HG02938 (cell line): ENCODE measurements around the gene STARD3.

Experiments
- ATAC-seq: cut with Tn5 transposase; IDR thresholded peaks from one replicate; pipeline ENCODE4 v1.9.1; 2021; ENCODE audit warnings: mild to moderate bottlenecking, moderate library complexity; ENCODE audit not compliant: unreplicated experiment

The STARD3 gene

DNA sequence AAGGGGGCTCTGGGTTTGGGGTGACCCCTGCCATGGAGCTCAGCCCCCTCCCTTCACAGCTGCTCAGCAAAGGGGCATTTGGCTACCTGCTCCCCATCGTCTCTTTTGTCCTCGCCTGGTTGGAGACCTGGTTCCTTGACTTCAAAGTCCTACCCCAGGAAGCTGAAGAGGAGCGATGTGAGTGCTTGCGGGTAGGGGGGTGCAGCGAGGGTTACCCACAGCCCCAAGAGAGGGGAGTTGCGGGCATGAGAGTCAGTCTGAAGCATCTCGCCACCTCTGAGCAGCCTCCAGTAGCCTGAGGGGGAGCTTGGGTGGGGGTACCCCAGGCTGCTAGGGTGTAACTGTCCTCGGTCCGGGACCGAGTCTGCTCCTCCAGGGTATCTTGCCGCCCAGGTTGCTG is 21.4 kb downstream of the STARD3 start:
- ATAC-seq = no peak

DNA sequence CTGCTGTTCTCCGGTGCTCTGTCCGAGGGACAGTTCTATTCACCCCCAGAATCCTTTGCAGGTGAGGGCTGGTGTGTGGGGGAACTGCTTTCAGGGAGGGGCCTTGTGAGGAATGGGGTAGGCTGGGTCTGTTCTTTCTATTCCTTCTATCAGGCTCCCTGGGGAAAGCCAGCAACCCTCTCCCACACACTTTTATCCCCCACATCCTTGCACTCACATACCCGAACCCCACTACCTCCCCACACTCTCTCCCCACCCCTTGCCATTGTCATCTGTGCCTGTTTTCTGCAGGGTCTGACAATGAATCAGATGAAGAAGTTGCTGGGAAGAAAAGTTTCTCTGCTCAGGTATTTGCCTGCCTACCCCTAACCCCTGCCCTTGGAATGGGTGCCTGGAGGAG is 21.8 kb downstream of the STARD3 start:
- no peak for ATAC-seq

DNA sequence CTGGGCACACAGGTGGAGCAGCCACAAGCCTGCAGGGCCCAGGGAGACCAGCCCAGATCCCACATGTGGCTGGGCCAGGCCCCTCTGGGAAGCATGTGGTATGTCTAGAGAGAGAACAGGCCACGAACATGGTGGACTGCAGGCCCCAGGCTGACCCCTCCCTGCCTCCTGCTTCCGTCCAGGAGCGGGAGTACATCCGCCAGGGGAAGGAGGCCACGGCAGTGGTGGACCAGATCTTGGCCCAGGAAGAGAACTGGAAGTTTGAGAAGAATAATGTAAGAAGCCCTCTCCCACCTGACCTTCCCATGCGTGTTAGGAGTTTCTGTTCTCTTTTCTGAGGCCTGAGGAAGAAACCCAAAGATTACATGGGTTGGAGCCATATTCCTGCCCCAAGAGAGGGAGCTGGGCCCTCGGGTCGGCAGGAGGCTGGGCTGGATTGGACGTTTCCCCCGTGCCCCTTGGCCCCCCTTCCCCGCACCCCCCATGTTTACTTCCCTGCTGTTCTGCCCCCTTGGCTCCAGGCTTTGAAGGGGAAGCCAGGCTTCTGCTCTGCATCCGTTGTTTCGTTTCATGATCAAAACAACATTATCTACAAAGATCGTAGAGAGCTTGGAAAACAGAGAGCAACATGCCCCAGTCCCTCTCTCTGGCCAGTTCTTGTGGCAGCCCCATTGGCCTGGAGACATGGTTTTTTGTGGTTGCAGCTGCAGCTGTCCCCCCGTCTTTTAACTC is 22.5 kb downstream of the STARD3 start:
- ATAC-seq = no peak

DNA sequence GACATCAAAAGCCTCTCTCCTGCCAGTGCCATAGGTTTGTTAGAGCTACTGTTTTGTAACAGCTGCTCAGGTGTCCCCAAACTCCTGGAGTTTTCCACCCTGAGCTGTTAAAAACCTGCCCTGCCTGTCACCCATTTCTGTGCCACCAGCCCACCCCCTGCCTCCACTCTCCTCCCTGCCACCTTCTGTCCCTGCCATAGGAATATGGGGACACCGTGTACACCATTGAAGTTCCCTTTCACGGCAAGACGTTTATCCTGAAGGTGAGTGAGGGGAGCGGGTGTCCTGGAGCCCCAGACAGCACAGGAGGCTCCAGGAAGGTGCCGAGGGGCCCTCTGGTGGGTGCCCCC is 23.0 kb downstream of the STARD3 start:
- ATAC-seq = no peak

DNA sequence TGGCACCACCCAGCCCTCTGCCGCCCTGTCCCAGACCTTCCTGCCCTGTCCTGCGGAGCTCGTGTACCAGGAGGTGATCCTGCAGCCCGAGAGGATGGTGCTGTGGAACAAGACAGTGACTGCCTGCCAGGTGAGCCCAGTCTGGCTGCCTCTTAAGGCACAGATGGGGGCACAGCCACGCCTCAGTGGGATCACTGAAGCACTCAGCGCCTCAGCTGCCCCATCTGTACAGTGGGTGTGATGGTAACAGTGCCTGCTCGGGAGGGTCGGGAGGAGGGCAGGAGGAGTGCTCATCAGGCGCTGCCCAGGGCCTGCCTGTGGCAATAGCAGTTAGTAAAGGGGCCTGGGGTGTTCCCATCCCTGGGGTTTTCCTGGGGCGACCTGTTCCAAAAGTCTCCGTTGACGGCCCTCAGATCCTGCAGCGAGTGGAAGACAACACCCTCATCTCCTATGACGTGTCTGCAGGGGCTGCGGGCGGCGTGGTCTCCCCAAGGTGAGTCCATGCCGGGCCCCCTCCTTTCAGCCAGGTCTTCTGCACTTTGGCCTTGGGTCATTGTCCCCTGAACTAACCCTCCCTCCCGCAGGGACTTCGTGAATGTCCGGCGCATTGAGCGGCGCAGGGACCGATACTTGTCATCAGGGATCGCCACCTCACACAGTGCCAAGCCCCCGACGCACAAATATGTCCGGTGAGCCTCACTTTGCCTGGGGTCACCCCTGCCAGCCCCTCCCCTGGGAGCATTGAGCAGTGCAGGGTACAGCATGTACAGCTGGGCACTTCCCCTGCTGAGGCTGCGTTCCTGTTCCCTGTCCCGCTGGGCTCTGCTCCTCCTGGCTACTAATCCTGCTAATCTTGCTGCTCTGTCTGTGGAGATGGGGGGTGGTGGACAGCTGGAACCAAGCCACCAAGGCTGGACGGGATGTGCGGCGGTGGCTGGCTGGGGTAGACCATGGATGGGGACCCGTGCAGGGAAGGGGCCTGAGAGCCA is 23.7 kb downstream of the STARD3 start:
- ATAC-seq = no peak

DNA sequence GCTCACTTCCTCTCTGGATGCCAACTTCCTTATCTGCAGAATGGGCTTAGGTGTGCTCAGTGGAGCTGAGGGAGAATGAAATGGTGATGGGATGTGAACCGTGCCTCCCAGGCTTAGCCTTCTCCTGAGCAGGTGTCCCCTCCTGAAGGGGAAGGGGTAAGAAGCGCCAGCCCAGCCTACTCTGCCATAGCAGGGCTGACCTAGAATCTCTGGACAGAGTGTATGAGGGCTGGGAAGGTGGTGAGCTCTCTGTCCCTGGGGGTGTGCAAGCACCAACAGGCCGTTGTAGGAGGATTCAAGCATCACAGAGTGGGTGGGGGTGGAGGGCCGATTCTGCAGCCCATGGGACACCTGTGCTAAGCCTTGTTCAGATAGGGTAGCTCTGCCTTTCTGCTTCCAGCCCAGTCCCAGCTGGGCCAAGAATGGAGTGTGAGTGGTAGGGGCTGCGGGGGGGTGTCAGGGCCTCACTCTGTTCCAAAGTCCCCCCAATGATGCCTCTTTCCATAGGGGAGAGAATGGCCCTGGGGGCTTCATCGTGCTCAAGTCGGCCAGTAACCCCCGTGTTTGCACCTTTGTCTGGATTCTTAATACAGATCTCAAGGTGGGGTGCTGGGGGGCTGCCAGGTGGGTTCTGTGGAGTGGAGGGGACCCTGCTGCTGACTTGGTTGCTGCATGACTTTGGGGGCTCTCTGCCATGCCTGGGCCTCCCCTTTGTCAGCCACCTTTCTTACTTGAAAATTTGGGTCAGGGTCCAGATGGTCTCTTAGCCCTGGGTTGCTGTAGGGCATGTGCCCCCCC is 25.0 kb downstream of the STARD3 start:
- no peak for ATAC-seq

DNA sequence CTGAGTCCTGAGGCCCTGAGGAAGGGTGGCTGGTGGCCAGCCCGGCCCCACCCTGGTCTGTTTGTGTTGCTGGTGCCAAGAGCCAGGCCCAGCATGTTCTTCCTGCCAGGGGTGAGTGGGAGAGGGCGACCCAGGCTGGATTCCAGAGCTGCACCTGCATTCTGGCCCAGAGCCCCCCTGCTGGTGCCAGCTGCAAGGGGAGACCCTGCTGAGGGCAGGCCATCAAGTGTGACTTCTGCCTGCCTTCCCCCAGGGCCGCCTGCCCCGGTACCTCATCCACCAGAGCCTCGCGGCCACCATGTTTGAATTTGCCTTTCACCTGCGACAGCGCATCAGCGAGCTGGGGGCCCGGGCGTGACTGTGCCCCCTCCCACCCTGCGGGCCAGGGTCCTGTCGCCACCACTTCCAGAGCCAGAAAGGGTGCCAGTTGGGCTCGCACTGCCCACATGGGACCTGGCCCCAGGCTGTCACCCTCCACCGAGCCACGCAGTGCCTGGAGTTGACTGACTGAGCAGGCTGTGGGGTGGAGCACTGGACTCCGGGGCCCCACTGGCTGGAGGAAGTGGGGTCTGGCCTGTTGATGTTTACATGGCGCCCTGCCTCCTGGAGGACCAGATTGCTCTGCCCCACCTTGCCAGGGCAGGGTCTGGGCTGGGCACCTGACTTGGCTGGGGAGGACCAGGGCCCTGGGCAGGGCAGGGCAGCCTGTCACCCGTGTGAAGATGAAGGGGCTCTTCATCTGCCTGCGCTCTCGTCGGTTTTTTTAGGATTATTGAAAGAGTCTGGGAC is 25.8 kb downstream of the STARD3 start:
- no peak for ATAC-seq

DNA sequence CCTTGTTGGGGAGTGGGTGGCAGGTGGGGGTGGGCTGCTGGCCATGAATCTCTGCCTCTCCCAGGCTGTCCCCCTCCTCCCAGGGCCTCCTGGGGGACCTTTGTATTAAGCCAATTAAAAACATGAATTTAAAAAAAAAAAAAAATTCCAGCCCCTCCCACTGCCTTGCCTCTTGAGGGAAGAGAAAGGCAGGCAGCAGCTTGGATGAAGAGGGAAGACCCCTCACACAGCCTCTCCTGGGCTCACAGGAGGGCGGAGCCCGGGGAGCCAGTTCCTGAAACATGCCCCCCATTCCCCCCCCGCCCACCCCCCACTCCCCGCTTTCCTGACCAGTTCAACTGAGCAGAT is 26.4 kb downstream of the STARD3 start:
- ATAC-seq = no peak

DNA sequence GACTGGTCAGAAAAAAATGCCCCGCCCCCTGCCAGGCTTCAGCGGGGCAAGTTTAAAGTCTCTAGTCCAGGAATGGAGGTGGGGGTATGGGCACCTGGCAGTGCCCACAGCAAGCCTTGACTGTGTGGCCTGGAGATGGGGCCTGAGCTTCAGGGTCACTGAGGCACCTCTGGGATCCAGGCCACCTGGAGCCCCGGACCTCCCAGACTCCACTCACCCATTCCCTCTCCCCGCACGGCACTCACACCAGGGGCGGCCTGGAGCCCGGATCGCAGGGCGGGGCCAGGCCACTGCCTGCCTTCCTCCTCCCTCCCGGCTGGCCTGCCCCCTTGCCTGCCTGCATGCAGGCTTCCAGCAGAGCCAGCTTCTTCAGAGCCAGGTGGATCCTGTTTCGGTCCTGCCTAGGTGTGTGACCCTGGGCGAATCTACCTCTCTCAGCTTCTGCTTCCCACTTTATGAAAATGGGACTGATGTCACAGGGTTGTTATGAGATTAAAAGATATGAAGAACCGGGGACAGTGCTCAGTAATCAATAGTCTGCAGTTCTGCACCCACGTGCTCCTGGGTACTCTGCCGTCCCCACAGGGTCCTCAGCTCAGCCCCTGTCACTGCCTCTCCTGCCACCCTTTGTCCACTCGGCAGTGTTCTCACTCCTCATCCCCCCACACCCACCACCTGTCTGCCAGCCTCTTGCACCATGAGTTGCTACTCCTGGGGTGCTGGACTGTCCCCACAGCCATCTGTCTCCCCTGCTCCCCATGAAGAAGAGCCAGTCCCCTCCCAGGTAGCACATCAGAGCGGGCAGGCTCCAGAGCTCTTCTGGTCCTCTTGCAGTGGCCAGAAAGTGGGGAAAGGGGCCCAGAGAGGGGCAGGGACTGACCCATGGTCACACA is 27.0 kb downstream of the STARD3 start:
- no peak for ATAC-seq

DNA sequence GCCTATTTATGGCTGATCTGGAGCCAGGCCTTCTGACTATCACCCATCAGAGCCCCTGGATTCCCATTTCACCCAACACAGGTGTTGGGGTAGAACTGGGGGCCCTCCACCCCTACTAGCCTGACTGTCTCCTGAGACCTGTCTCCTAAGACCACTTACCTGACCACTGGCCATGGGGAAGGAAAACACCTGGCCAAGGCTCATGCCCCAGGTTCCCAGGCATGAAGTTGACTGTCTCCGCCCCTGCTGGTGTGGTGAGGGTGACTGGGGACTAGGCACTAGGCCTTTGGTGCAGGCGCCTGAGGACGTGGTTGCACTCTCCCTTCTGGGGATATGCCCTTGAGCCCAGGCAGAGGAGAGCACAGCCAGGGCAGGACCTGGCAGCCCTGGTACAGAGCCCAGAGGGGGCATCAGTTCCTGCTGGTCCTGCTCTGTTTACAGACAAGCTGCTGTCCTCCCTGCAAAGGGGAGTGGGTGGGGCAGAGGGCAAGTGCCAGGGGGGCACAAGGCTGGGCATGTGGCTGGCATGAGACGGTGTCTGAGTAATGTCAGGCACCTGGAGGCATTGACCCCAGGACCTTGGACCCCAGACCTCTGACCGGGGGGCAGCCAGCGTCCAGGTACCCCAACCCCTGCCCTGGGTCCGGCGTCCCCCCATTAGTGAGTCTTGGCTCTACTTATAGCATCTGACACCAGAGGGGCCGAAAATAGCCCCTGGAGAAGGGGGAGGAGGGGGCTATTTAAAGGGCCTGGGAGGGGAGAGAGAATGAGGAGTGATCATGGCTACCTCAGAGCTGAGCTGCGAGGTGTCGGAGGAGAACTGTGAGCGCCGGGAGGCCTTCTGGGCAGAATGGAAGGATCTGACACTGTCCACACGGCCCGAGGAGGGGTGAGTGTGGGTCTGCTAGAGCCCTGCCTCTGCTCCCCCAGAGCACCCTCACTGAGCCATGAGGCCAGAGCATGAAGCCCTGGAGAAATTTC is 27.9 kb downstream of the STARD3 start, which contains the start of gene TCAP:
TCAP (plus strand) TSS at position 769 of the 981 bp plus-strand sequence; CDS start at position 780, 11 bp downstream.
- no peak for ATAC-seq

DNA sequence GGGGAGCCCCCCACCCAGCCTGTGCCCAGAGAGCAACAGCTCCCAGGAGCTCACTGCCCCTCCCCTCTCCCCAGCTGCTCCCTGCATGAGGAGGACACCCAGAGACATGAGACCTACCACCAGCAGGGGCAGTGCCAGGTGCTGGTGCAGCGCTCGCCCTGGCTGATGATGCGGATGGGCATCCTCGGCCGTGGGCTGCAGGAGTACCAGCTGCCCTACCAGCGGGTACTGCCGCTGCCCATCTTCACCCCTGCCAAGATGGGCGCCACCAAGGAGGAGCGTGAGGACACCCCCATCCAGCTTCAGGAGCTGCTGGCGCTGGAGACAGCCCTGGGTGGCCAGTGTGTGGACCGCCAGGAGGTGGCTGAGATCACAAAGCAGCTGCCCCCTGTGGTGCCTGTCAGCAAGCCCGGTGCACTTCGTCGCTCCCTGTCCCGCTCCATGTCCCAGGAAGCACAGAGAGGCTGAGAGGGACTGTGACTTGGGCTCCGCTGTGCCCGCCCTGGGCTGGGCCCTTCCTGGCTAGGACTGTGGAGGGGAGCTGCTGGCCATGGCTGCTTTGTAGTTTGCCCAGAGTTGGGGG is 28.8 kb downstream of the STARD3 start:
- ATAC-seq = no peak

DNA sequence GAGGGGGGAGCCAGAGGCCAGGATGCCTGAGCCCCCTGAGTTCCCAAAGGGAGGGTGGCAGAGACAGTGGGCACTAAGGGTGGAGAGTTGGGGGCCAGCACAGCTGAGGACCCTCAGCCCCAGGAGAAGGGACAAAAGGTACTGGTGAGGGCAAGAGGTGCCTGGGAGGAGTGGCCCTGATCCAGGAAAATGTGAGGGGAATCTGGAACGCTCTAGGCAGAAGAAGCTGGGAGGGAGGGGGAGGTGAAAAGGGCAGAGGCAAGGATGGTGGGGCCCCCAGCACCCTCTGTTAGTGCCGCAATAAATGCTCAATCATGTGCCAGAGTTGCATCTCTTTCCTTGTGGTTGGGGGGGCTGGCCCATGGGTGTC is 29.3 kb downstream of the STARD3 start:
- no peak for ATAC-seq

DNA sequence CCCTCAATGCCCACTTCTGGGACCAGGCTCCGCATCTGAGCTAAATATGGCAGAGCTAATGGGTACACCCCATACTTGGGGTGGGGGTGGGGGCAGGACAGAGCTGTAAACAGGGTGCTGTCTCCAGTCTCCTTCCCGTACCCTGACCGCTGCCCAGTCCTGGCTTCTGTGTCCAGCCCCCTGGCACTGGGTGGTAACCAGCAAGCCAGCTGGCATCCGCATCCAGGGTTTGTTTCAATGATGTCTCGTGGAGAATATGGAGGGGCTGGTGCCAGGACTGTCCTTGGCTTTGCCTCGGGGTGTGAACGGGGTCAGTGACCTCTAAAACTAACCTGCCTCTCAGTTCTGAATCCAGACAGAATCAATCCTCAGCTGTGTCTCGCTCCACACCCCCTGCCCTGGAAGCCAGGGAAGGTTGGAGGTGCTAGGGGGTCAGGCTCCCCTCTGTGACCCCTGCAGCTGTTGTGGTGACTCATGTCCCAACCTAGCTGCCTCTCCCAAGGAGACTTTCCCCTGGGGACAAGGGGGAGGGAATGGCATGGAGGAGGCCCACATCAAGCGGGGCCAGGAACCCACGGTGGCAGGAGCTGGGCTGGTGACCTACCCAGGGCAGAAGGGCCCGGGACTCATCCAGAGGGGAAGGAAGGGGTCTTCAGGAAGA is 29.8 kb downstream of the STARD3 start:
- ATAC-seq = no peak

DNA sequence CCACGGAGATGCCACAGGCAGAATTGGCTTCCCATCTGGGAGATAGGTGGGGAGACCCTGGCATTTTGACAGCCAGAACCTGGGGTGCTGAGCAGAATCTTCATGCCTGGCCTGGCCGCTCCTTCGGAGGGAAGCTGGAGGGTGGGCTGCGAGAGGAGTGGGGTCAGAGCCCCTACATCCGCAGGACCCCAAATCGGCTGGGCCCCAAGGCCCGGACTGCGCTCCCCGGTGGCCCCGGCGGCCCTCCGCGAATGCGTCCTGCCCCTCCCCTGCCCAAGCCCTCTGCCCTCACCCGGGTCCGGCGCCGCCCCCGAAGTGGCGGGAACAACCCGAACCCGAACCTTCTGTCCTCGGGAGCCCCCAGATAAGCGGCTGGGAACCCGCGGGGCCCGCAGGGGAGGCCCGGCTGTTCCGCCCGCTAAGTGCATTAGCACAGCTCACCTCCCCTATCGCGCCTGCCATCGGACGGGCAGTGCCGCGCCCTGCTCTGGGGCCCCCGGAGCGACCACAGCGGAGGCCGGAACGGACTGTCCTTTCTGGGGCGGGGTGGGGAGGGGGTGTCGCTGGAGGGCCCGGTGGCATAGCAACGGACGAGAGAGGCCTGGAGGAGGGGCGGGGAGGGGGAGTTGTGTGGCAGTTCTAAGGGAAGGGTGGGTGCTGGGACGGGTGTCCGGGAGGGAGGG is 30.5 kb downstream of the STARD3 start:
- ATAC-seq = no peak

DNA sequence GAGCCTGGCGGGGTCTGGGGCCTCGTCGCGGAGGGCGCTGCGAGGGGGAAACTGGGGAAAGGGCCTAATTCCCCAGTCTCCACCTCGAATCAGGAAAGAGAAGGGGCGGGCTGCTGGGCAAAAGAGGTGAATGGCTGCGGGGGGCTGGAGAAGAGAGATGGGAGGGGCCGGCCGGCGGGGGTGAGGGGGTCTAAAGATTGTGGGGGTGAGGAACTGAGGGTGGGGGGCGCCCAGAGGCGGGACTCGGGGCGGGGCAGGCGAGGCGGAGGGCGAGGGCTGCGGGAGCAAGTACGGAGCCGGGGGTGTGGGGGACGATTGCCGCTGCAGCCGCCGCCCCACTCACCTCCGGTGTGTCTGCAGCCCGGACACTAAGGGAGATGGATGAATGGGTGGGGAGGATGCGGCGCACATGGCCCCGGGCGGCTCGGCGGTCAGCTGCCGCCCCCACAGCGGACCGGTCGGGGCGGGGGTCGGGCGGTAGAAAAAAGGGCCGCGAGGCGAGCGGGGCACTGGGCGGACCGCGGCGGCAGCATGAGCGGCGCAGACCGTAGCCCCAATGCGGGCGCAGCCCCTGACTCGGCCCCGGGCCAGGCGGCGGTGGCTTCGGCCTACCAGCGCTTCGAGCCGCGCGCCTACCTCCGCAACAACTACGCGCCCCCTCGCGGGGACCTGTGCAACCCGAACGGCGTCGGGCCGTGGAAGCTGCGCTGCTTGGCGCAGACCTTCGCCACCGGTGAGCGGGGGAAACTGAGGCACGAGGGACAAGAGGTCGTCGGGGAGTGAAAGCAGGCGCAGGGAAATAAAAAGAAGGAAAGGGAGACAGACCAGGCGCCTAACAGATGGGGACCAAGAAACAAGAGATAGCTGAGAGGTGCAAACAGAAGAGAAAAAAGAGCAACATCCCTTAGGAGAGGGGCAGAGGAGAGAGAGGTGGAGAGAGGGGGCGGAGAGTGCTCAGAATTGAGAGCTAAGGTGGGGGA is 31.3 kb downstream of the STARD3 start, which contains the start of gene PNMT:
PNMT (plus strand) TSS at position 509 of the 980 bp plus-strand sequence; CDS start at position 532, 23 bp downstream.
- ATAC-seq = no peak
